CD14-positive monocyte (primary cell): ENCODE results near the gene GRK2. TPM values are rescaled to one million over a fixed set of nuclear protein-coding genes. Genes with fewer than 3 reads are reported as not detected.

Experiments used
- DNase-seq, 3 donors: peaks; one replicate each; pipeline ENCODE4 v3.0.0-alpha.2; 2011 to 2022
- H2AFZ ChIP-seq: 2 replicates; pipeline ENCODE4 v1.6.0; 2012; ENCODE audit warnings: mild to moderate bottlenecking, low read depth, low read length, inconsistent platforms; ENCODE audit not compliant: insufficient read depth, poor library complexity, severe bottlenecking
- H3K27ac ChIP-seq, 2 donors: 1 replicate in 1 of 2; 2 replicates in 1 of 2; pipeline ENCODE4 v1.5.1; 2012 to 2013; ENCODE audit warnings: low read length in 2 of 2, control low read depth in 1 of 2, inconsistent platforms in 1 of 2, low read depth in 1 of 2, mild to moderate bottlenecking in 1 of 2
- H3K27me3 ChIP-seq, 2 donors: one replicate each; pipeline versions ENCODE4 v1.6.0 to v1.6.1; 2011 to 2013; ENCODE audit warnings: low read length in 2 of 2; ENCODE audit not compliant: control insufficient read depth in 2 of 2, insufficient read depth in 2 of 2
- H3K36me3 ChIP-seq, 2 donors: replicated peaks in 1 of 2; 1 replicate in 1 of 2; 2 replicates in 1 of 2; pipeline versions ENCODE4 v1.5.1 to v1.6.1; 2012 to 2013; ENCODE audit warnings: low read length in 2 of 2, control low read depth in 1 of 2, inconsistent platforms in 1 of 2, mild to moderate bottlenecking in 1 of 2; ENCODE audit not compliant: insufficient read depth in 2 of 2, control insufficient read depth in 1 of 2
- H3K4me1 ChIP-seq, 2 donors: 1 replicate in 1 of 2; 2 replicates in 1 of 2; pipeline versions ENCODE4 v1.5.1 to v1.6.1; 2012 to 2013; ENCODE audit warnings: low read length in 2 of 2, control low read depth in 1 of 2, inconsistent platforms in 1 of 2, mild to moderate bottlenecking in 1 of 2, moderate library complexity in 1 of 2; ENCODE audit not compliant: insufficient read depth in 2 of 2, control insufficient read depth in 1 of 2
- H3K4me2 ChIP-seq: replicated peaks from 2 replicates; pipeline ENCODE3; 2012; ENCODE audit warnings: low read length, moderate library complexity, mild to moderate bottlenecking; ENCODE audit not compliant: poor library complexity, severe bottlenecking; ENCODE audit errors: extremely low read depth
- H3K4me3 ChIP-seq, 3 experiments: fragments of 200-600 bp in 1 of 3; sonication (generic) in 1 of 3; replicated peaks in 1 of 3; 1 replicate in 2 of 3; 2 replicates in 1 of 3; pipeline ENCODE4 v1.5.1; 2011 to 2013; ENCODE audit warnings: low read length in 3 of 3, mild to moderate bottlenecking in 3 of 3, control low read depth in 2 of 3, low read depth in 2 of 3, inconsistent platforms in 1 of 3, moderate library complexity in 1 of 3
- H3K79me2 ChIP-seq: 2 replicates; pipeline ENCODE4 v1.6.0; 2012; ENCODE audit warnings: mild to moderate bottlenecking, control low read depth, inconsistent platforms, low read length, moderate library complexity; ENCODE audit not compliant: insufficient read depth
- H3K9ac ChIP-seq: 2 replicates; pipeline ENCODE4 v1.6.0; 2017; ENCODE audit warnings: low read length, mild to moderate bottlenecking; ENCODE audit not compliant: insufficient read depth, poor library complexity, severe bottlenecking
- H3K9me3 ChIP-seq, 2 donors: replicated peaks in 1 of 2; 1 replicate in 1 of 2; 2 replicates in 1 of 2; pipeline versions ENCODE4 v1.5.1 to v1.6.1; 2012 to 2013; ENCODE audit warnings: low read length in 2 of 2, control low read depth in 1 of 2; ENCODE audit not compliant: control insufficient read depth in 1 of 2, insufficient read depth in 1 of 2
- H4K20me1 ChIP-seq: 2 replicates; pipeline ENCODE4 v1.6.0; 2012; ENCODE audit warnings: mild to moderate bottlenecking, low read length, control low read depth, moderate library complexity; ENCODE audit not compliant: insufficient read depth
- H3K27ac Mint-ChIP-seq, 7 donors: one replicate each; pipeline ENCODE4 v1.8.0; 2020; ENCODE audit warnings: mild to moderate bottlenecking in 7 of 7, mixed read lengths in 7 of 7, moderate library complexity in 6 of 7, inconsistent platforms in 2 of 7
- H3K27me3 Mint-ChIP-seq, 3 donors: one replicate each; pipeline ENCODE4 v1.8.0; 2021 to 2022; ENCODE audit warnings: low read depth in 3 of 3, mild to moderate bottlenecking in 3 of 3, mixed read lengths in 3 of 3, moderate library complexity in 3 of 3, inconsistent platforms in 1 of 3
- H3K36me3 Mint-ChIP-seq, 2 donors: one replicate each; pipeline ENCODE4 v1.8.0; 2020; ENCODE audit warnings: mixed read lengths in 2 of 2, inconsistent platforms in 1 of 2, mild to moderate bottlenecking in 1 of 2
- H3K4me1 Mint-ChIP-seq: one replicate; pipeline ENCODE4 v1.8.0; 2020; ENCODE audit warnings: mild to moderate bottlenecking, mixed read lengths
- H3K4me3 Mint-ChIP-seq, 2 donors: one replicate each; pipeline ENCODE4 v1.8.0; 2020; ENCODE audit warnings: mild to moderate bottlenecking in 2 of 2, mixed read lengths in 2 of 2, moderate library complexity in 1 of 2
- H3K9me3 Mint-ChIP-seq, 7 donors: one replicate each; pipeline ENCODE4 v1.8.0; 2020 to 2022; ENCODE audit warnings: mixed read lengths in 7 of 7, mild to moderate bottlenecking in 6 of 7, moderate library complexity in 6 of 7, inconsistent platforms in 2 of 7
- CTCF ChIP-seq: fragments of 200-600 bp; IDR thresholded peaks from one replicate; pipeline ENCODE4 v1.8.0; 2022; ENCODE audit warnings: antibody characterized with exemption, mild to moderate bottlenecking
- WGBS: methylation state at CpG from one replicate; pipeline ENCODE4 v1.1.5; 2013; ENCODE audit warnings: missing lambda C conversion rate; ENCODE audit not compliant: insufficient coverage; 5-methylcytosine and 5-hydroxymethylcytosine counted together
- intact Hi-C, 2 donors: fragments of 100-400 bp; cut with micrococcal nuclease; formaldehyde crosslinking; loops; one replicate each; pipeline versions ENCODE4 v1.15.0 to v1.15.1; 2023
- polyA plus RNA-seq, 3 donors: library from polyadenylated mRNA; depleted of rRNA in 1 of 3; unstranded in 2 of 3; stranded (reverse) in 1 of 3; fragments of 300-500 nt in 2 of 3; fragments of >200 nt in 1 of 3; fragmentation: Illumina TruSeq in 2 of 3; gene quantifications; 1 replicate in 2 of 3; 2 replicates in 1 of 3; pipeline ENCODE4 v1.2.3, GENCODE V29; 2012 to 2021

The GRK2 gene
- polyA plus RNA-seq, 3 donors, result 34.9 to 777 (median 43.0) TPM

GRCh38 chr11:67320011-67320410 lies 53.7 kb downstream of the GRK2 start:
- no peak overlapping the region for H3K4me2 ChIP-seq
- no peaks in the 10 kb centered on the region for H4K20me1 ChIP-seq
- TF ChIP-seq CTCF, result no peak
- intact Hi-C loops, result no loop called here
- Mint-ChIP-seq H3K4me1 (peaks cover 13% of the 10 kb centered on the region), H3K36me3 (no peaks in the 10 kb centered on the region), H3K27me3 (peaks cover 4 to 17% (median 12%) of the 10 kb centered on the region in 3 donors), H3K27ac (no peak overlapping the region), H3K9me3 (no peaks in the 10 kb centered on the region), H3K4me3 (no peak overlapping the region)
- H3K4me1 ChIP-seq, result peaks cover 18 to 20% of the 10 kb centered on the region in 2 donors
- no peaks in the 10 kb centered on the region for H3K79me2 ChIP-seq
- no peak overlapping the region for H3K9ac ChIP-seq
- H2AFZ ChIP-seq, result no peak overlapping the region
- WGBS, result 93% methylated on average over 2 of the region's 3 CpGs
- no peak overlapping the region for H3K4me3 ChIP-seq
- peaks cover 0 to 4% of the 10 kb centered on the region in 2 donors for H3K27me3 ChIP-seq
- H3K9me3 ChIP-seq, result no peaks in the 10 kb centered on the region
- no peak for DNase-seq
- no peak overlapping the region for H3K27ac ChIP-seq
- no peaks in the 10 kb centered on the region for H3K36me3 ChIP-seq

- 69% methylated on average over 1 of the region's 2 CpGs for WGBS
- Mint-ChIP-seq H3K36me3 (no peaks in the 10 kb centered on the region), H3K4me1 (peaks cover 11% of the 10 kb centered on the region), H3K4me3 (no peak overlapping the region), H3K27me3 (peaks cover 4 to 17% (median 12%) of the 10 kb centered on the region in 3 donors), H3K27ac (peak overlapping the region in 1 of 7 donors; percentile 19), H3K9me3 (no peaks in the 10 kb centered on the region)
- no peak for TF ChIP-seq CTCF
- no peak for DNase-seq
- Histone ChIP-seq H3K27ac (no peak overlapping the region), H3K27me3 (peaks cover 0 to 4% of the 10 kb centered on the region in 2 donors), H4K20me1 (no peaks in the 10 kb centered on the region), H3K4me1 (peaks cover 18 to 20% of the 10 kb centered on the region in 2 donors), H3K4me2 (no peak overlapping the region), H2AFZ (no peak overlapping the region), H3K36me3 (no peaks in the 10 kb centered on the region), H3K9me3 (no peaks in the 10 kb centered on the region), H3K4me3 (no peak overlapping the region), H3K79me2 (no peaks in the 10 kb centered on the region), H3K9ac (no peak overlapping the region)
- intact Hi-C loops, result no loop called here
Measured at GRCh38 chr11:67320691-67321090, 54.4 kb downstream of the GRK2 start.
